ENCODE results near the gene FOXF1.

DNA sequence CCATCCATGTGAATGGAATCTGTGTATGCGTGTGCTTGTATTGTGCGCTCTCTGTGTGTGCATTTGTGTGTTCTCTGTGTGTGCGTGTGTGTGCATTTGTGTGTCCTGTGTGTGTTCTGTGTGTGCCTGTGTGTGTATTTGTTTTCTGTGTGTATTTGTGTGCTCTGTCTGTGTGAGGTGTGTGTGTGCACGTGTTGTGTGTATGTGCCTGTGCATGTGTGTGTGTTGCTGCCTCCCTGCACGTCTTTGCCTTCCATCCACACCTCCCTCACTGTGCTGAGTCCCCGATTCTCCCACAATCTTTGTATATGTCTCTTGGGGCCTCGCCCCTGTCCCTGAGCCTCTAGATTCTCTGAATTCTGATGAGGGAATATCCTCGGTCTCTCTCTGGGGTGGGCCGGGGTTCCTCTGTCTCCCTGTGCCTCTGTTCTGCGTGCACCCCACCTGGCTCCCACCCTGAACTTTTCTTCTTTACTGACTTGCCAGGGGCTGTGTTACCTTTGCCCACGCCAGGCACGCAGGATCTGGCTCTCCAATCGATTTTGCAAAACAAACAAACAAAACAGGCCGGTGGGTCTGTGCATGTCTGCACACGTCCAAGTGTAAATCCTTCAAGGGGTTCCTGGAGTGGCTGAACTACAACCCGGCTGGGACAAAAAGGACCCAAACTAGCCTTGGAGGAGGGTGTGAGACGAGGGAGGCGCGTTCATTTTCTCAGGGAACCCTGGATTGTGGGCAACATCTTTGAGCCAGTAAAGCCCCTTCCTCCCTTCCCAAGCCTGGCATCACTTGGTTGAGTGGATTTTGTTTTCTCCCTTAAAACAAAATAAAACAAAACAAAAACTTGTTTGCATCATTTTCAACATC lies 8.1 kb upstream of the FOXF1 start:
- TF ChIP-seq KAT7 (CRISPR knock-in tag; IDR thresholded peaks at IDR 0.05; ENCODE audit: borderline replicate concordance) (no peak), SIX5 (IDR thresholded peaks at IDR 0.05; ENCODE audit: borderline replicate concordance in 1 of 2, insufficient read depth in 1 of 2, low read depth in 1 of 2, low read length in 2 of 2) (no peak), EGR1 (conservative IDR thresholded peaks at IDR 0.05) (no peak), ERF (CRISPR knock-in tag; IDR thresholded peaks at IDR 0.05) (no peak), ZC3H4 (CRISPR knock-in tag; IDR thresholded peaks at IDR 0.05; ENCODE audit: borderline replicate concordance) (no peak)
- TF ChIP-seq, protein P1, sequence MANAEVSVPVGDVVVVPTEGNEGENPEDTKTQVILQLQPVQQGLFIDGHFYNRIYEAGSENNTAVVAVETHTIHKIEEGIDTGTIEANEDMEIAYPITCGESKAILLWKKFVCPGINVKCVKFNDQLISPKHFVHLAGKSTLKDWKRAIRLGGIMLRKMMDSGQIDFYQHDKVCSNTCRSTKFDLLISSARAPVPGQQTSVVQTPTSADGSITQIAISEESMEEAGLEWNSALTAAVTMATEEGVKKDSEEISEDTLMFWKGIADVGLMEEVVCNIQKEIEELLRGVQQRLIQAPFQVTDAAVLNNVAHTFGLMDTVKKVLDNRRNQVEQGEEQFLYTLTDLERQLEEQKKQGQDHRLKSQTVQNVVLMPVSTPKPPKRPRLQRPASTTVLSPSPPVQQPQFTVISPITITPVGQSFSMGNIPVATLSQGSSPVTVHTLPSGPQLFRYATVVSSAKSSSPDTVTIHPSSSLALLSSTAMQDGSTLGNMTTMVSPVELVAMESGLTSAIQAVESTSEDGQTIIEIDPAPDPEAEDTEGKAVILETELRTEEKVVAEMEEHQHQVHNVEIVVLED (CRISPR knock-in tag; IDR thresholded peaks at IDR 0.05) = no peak

Data from K562 (cell line).